ENCODE data around the gene RHBDD1. TPM values are rescaled to one million over a fixed set of nuclear protein-coding genes. Genes with fewer than 3 reads are reported as not detected.

RHBDD1 gene
- total and polyA plus RNA-seq, 2 donors (not counting 3 experiments of a cell fraction or from before 2014, with no cell fraction given): 6.8 to 19.4 TPM

DNA sequence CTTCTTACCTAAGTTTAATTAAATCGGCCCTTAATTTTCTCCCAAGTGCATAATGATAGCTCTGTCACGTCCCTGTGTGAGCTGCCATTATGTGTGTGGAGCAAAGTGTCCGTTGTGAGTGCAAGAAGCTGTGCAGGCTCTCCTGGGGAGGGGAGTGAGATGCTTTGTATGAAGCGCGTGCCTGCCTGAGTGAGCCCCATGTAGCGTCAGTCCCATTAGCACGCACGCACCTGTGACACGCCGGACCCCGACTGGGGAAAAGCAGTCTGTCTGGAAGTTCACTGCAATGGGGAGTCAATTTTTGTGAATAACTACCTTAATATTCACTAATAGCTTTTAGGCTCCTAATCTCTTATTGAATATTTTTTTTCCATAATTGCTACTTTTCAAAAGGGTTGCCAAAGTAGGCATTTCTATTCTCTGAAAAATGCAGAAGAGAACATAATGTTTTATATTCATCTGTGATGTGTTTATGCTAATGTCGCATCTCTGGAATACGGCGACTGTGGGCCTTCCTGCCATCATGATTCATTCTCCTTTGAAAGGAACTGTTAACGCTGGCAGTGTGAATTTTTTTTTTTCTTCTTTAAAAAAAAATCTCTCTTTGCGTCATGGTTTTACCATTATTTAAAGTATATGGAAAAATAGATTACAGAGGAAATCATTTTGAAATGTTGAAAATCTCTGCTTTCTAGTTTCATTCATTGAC, 170.5 kb downstream of the RHBDD1 start:
- Histone ChIP-seq H3K4me1 (ENCODE audit: control insufficient read depth, extremely low read depth, insufficient read depth, low read length) (no peaks in the 10 kb centered on the region), H3K4me3 (replicated peaks in 1 of 3; ENCODE audit: insufficient read depth in 1 of 3, low read depth in 1 of 3, low read length in 3 of 3) (no peak overlapping the region), H3K36me3 (ENCODE audit: control insufficient read depth in 2 of 2, extremely low read depth in 1 of 2, insufficient read depth in 2 of 2, low read length in 2 of 2) (no peaks in the 10 kb centered on the region), H4K20me1 (replicated peaks; ENCODE audit: control insufficient read depth, extremely low read depth, insufficient read depth, low read length) (no peaks in the 10 kb centered on the region), H3K9me3 (replicated peaks; ENCODE audit: control insufficient read depth, insufficient read depth, low read length) (no peaks in the 10 kb centered on the region), H3K27me3 (ENCODE audit: control insufficient read depth in 2 of 2, insufficient read depth in 2 of 2, low read length in 2 of 2) (no peaks in the 10 kb centered on the region), H3K9ac (replicated peaks; ENCODE audit: extremely low read depth, insufficient read depth, low read length) (no peak overlapping the region), H3K27ac (ENCODE audit: insufficient read depth, low read depth, low read length) (no peak overlapping the region), H3K79me2 (ENCODE audit: control insufficient read depth, insufficient read depth, low read length) (no peaks in the 10 kb centered on the region), H3K4me2 (ENCODE audit: insufficient read depth, low read length) (no peak overlapping the region), H2AFZ (ENCODE audit: low read depth, low read length) (no peak overlapping the region), H3K9me1 (replicated peaks; ENCODE audit: control insufficient read depth, extremely low read depth, insufficient read depth, low read length) (no peaks in the 10 kb centered on the region)
- POLR2A ChIA-PET: no interaction called here
- BruUV-seq (replicated peaks): no TSS peak
- FAIRE-seq: no peak
- CTCF ChIA-PET: interaction anchor here (1.4 kb wide), 1 partner anchor 204 kb away, joined by 3 read pairs; no protein-coding TSS in a partner anchor
- no peak for TF ChIP-seq POLR2A (IDR thresholded peaks at IDR 0.05; ENCODE audit: low read depth, low read length)
- no peak for TF ChIP-seq EZH2 (IDR thresholded peaks at IDR 0.05; ENCODE audit: borderline replicate concordance, low read depth, low read length, severe bottlenecking)
- no peak for TF ChIP-seq GATA2 (IDR thresholded peaks at IDR 0.05; ENCODE audit: insufficient read depth, insufficient read length, low read depth, low read length)
- TF ChIP-seq JUN (IDR thresholded peaks at IDR 0.05; ENCODE audit: borderline replicate concordance, insufficient read depth, insufficient read length, low read depth): no peak
- TF ChIP-seq POLR2AphosphoS5 (IDR thresholded peaks at IDR 0.05; ENCODE audit: insufficient read depth, low read depth, low read length): no peak
- TF ChIP-seq FOS (IDR thresholded peaks at IDR 0.05; ENCODE audit: borderline replicate concordance, insufficient read depth, low read length): no peak
- TF ChIP-seq, protein P1, sequence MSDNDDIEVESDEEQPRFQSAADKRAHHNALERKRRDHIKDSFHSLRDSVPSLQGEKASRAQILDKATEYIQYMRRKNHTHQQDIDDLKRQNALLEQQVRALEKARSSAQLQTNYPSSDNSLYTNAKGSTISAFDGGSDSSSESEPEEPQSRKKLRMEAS (IDR thresholded peaks at IDR 0.05; ENCODE audit: insufficient read depth, insufficient read length): no peak
- TF ChIP-seq MYC (IDR thresholded peaks at IDR 0.05; ENCODE audit: low read depth, low read length): no peak
- TF ChIP-seq, protein P2, sequence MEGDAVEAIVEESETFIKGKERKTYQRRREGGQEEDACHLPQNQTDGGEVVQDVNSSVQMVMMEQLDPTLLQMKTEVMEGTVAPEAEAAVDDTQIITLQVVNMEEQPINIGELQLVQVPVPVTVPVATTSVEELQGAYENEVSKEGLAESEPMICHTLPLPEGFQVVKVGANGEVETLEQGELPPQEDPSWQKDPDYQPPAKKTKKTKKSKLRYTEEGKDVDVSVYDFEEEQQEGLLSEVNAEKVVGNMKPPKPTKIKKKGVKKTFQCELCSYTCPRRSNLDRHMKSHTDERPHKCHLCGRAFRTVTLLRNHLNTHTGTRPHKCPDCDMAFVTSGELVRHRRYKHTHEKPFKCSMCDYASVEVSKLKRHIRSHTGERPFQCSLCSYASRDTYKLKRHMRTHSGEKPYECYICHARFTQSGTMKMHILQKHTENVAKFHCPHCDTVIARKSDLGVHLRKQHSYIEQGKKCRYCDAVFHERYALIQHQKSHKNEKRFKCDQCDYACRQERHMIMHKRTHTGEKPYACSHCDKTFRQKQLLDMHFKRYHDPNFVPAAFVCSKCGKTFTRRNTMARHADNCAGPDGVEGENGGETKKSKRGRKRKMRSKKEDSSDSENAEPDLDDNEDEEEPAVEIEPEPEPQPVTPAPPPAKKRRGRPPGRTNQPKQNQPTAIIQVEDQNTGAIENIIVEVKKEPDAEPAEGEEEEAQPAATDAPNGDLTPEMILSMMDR (IDR thresholded peaks at IDR 0.05; ENCODE audit: extremely low read depth in 1 of 2, insufficient read depth in 1 of 2, low read depth in 1 of 2, low read length in 2 of 2): no peak
- DNase-seq (ENCODE audit: low read depth, low spot score): no peak
- intact Hi-C loops (cut with micrococcal nuclease): no loop called here
- dilution Hi-C loops (cut with MboI; ENCODE audit: extremely low pct_ligation_motif_present, low sequenced_read_pairs): no loop called here
